Activated CD4-positive, CD25-positive, alpha-beta regulatory T cell (primary cell): Measurements from ENCODE around the gene MRPL39.

Experiments used
- DNase-seq, 4 experiments: peaks; one replicate each; lab custom pipeline; 2025; lab: John Stamatoyannopoulos, UW

The MRPL39 gene

GRCh38 chr21:25614441-25614840 lies 7.2 kb upstream of the MRPL39 start:
- DNase-seq = no peak

GRCh38 chr21:25608044-25608737 lies 910 bp upstream of the MRPL39 start:
- peak; percentile 30 to 57 (median 37) for DNase-seq

- no peak for DNase-seq
Measured at GRCh38 chr21:25589887-25590286, 17.4 kb downstream of the MRPL39 start.

- no peak for DNase-seq
Measured at GRCh38 chr21:25586791-25587190, 20.5 kb downstream of the MRPL39 start.

- no peak for DNase-seq
Measured at GRCh38 chr21:25586326-25586725, 21.0 kb downstream of the MRPL39 start.

GRCh38 chr21:25584833-25585676 lies 22.2 kb downstream of the MRPL39 start:
- DNase-seq = no peak

- no peak for DNase-seq
Measured at GRCh38 chr21:25583370-25584130, 23.7 kb downstream of the MRPL39 start.

- DNase-seq = no peak
Measured at GRCh38 chr21:25582888-25583287, 24.4 kb downstream of the MRPL39 start.

- DNase-seq = no peak
Measured at GRCh38 chr21:25582164-25582790, 25.0 kb downstream of the MRPL39 start.

- DNase-seq = no peak
Measured at GRCh38 chr21:25581582-25581981, 25.7 kb downstream of the MRPL39 start.

GRCh38 chr21:25580912-25581260 lies 26.4 kb downstream of the MRPL39 start:
- no peak for DNase-seq

GRCh38 chr21:25579226-25580013 lies 27.9 kb downstream of the MRPL39 start:
- DNase-seq = no peak

GRCh38 chr21:25578056-25578961 lies 29.0 kb downstream of the MRPL39 start:
- no peak for DNase-seq

GRCh38 chr21:25577424-25578055 lies 29.7 kb downstream of the MRPL39 start:
- DNase-seq = no peak

GRCh38 chr21:25573409-25574206 lies 33.7 kb downstream of the MRPL39 start:
- peak in 2 of 4 experiments; percentile 24 to 29 for DNase-seq

GRCh38 chr21:25572861-25573310 lies 34.4 kb downstream of the MRPL39 start:
- no peak for DNase-seq

- DNase-seq = no peak
Measured at GRCh38 chr21:25571726-25572121, 35.6 kb downstream of the MRPL39 start.

GRCh38 chr21:25569711-25570110 lies 37.6 kb downstream of the MRPL39 start:
- no peak for DNase-seq

- DNase-seq = no peak
Measured at GRCh38 chr21:25569084-25569483, 38.2 kb downstream of the MRPL39 start.
